ENCODE results near the gene MCM6.

GRCh38 chr2:135821190-135821589 lies 55.1 kb downstream of the MCM6 start:
- TF ChIP-seq, protein P1, sequence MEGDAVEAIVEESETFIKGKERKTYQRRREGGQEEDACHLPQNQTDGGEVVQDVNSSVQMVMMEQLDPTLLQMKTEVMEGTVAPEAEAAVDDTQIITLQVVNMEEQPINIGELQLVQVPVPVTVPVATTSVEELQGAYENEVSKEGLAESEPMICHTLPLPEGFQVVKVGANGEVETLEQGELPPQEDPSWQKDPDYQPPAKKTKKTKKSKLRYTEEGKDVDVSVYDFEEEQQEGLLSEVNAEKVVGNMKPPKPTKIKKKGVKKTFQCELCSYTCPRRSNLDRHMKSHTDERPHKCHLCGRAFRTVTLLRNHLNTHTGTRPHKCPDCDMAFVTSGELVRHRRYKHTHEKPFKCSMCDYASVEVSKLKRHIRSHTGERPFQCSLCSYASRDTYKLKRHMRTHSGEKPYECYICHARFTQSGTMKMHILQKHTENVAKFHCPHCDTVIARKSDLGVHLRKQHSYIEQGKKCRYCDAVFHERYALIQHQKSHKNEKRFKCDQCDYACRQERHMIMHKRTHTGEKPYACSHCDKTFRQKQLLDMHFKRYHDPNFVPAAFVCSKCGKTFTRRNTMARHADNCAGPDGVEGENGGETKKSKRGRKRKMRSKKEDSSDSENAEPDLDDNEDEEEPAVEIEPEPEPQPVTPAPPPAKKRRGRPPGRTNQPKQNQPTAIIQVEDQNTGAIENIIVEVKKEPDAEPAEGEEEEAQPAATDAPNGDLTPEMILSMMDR (IDR thresholded peaks at IDR 0.05), result no peak
- TF ChIP-seq POLR2A (IDR thresholded peaks at IDR 0.05), result no peak
- no peak for TF ChIP-seq POLR2AphosphoS5 (IDR thresholded peaks at IDR 0.05)
- TF ChIP-seq EP300 (IDR thresholded peaks at IDR 0.05), result no peak
